ENCODE data around the gene KIFAP3. TPM values are rescaled to one million over a fixed set of nuclear protein-coding genes. Genes with fewer than 3 reads are reported as not detected.

The KIFAP3 gene
- total and polyA plus RNA-seq, 7 donors, result 14.4 to 36.7 (median 28.1) TPM

DNA sequence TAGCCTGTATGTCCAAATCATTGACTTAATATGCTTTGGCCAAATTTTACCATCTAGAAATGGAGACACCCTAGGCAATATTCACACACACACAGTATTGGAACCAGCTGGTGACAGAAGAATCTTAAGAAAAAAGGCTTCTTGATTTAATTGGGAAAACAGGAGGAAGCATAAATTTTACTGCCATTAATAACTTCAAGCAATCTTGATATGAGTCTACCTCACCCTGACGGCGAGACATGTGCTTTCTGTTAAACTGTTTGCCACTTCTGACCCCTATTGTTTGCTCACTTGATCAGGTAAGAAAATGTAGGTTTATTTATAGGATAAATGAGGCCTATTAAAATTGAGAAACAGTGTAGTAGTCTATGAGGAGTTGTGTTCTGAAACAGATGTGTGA, 73.2 kb downstream of the KIFAP3 start:
- WGBS, 2 donors, result 79 to 93% methylated on average over 2 of the region's 2 CpGs
- no peak for TF ChIP-seq CTCF (IDR thresholded peaks at IDR 0.05)
- no peak for TF ChIP-seq POLR2AphosphoS5 (IDR thresholded peaks at IDR 0.05)
- TF ChIP-seq POLR2A (IDR thresholded peaks at IDR 0.05), result no peak
- no peak for TF ChIP-seq EP300 (IDR thresholded peaks at IDR 0.05)
- Histone ChIP-seq H3K27ac (no peak overlapping the region), H3K36me3 (no peaks in the 10 kb centered on the region), H3K4me3 (no peak overlapping the region), H3K27me3 (no peaks in the 10 kb centered on the region), H3K9me3 (no peaks in the 10 kb centered on the region), H3K4me1 (peaks cover 0 to 9% (median 3%) of the 10 kb centered on the region in 4 donors)
- no peak for DNase-seq
- intact Hi-C loops (cut with DNase I), result no loop called here

- Histone ChIP-seq H3K36me3 (no peaks in the 10 kb centered on the region), H3K27ac (no peak overlapping the region), H3K27me3 (no peaks in the 10 kb centered on the region), H3K4me1 (peaks cover 0 to 9% (median 3%) of the 10 kb centered on the region in 4 donors), H3K9me3 (no peaks in the 10 kb centered on the region), H3K4me3 (no peak overlapping the region)
- intact Hi-C loops (cut with DNase I), result no loop called here
- no peak for TF ChIP-seq POLR2AphosphoS5 (IDR thresholded peaks at IDR 0.05)
- TF ChIP-seq CTCF (IDR thresholded peaks at IDR 0.05), result no peak
- no peak for TF ChIP-seq POLR2A (IDR thresholded peaks at IDR 0.05)
- no peak for TF ChIP-seq EP300 (IDR thresholded peaks at IDR 0.05)
- WGBS, 2 donors, result 75 to 78% methylated on average over 2 of the region's 2 CpGs
- no peak for DNase-seq
Observed at GRCh38 chr1:169999761-170000160, 74.7 kb downstream of the KIFAP3 start.

GRCh38 chr1:169999331-169999741, 75.2 kb downstream of the KIFAP3 start:
- Histone ChIP-seq H3K27ac (no peak overlapping the region), H3K9me3 (no peaks in the 10 kb centered on the region), H3K27me3 (no peaks in the 10 kb centered on the region), H3K36me3 (no peaks in the 10 kb centered on the region), H3K4me1 (peaks cover 0 to 9% (median 3%) of the 10 kb centered on the region in 4 donors), H3K4me3 (no peak overlapping the region)
- TF ChIP-seq CTCF (IDR thresholded peaks at IDR 0.05), result no peak
- no peak for TF ChIP-seq EP300 (IDR thresholded peaks at IDR 0.05)
- TF ChIP-seq POLR2AphosphoS5 (IDR thresholded peaks at IDR 0.05), result no peak
- TF ChIP-seq POLR2A (IDR thresholded peaks at IDR 0.05), result no peak
- no peak for DNase-seq
- intact Hi-C loops (cut with DNase I), result no loop called here
- 62 to 65% methylated on average over 4 of the region's 4 CpGs for WGBS, 2 donors

GRCh38 chr1:169995993-169996392, 78.5 kb downstream of the KIFAP3 start:
- WGBS, 2 donors, result 11 to 68% methylated on average over 2 of the region's 2 CpGs
- H3K27ac ChIP-seq, result no peak overlapping the region
- TF ChIP-seq EP300 (IDR thresholded peaks at IDR 0.05) (no peak), POLR2AphosphoS5 (IDR thresholded peaks at IDR 0.05) (no peak)
- peaks cover 0 to 9% (median 3%) of the 10 kb centered on the region in 4 donors for H3K4me1 ChIP-seq
- H3K36me3 ChIP-seq, result no peaks in the 10 kb centered on the region
- no peak overlapping the region for H3K4me3 ChIP-seq
- no peaks in the 10 kb centered on the region for H3K9me3 ChIP-seq
- DNase-seq, result no peak
- H3K27me3 ChIP-seq, result no peaks in the 10 kb centered on the region
- intact Hi-C loops (cut with DNase I), result no loop called here

GRCh38 chr1:169989246-169989645, 85.2 kb downstream of the KIFAP3 start:
- Histone ChIP-seq H3K27ac (no peak overlapping the region), H3K36me3 (no peaks in the 10 kb centered on the region), H3K9me3 (no peaks in the 10 kb centered on the region), H3K4me1 (peaks cover 0 to 7% (median 0%) of the 10 kb centered on the region in 4 donors), H3K4me3 (no peak overlapping the region), H3K27me3 (no peaks in the 10 kb centered on the region)
- TF ChIP-seq POLR2AphosphoS5 (IDR thresholded peaks at IDR 0.05) (no peak), POLR2A (IDR thresholded peaks at IDR 0.05) (no peak), CTCF (IDR thresholded peaks at IDR 0.05) (no peak), EP300 (IDR thresholded peaks at IDR 0.05) (no peak)
- WGBS, 2 donors, result 14 to 61% methylated on average over 2 of the region's 2 CpGs
- DNase-seq, result no peak
- intact Hi-C loops (cut with DNase I), result no loop called here
